Measurements from ENCODE around the gene CX3CR1.

- TF ChIP-seq CTCF (IDR thresholded peaks at IDR 0.05; ENCODE audit: low read length) (no peak), EZH2 (IDR thresholded peaks at IDR 0.05; ENCODE audit: borderline replicate concordance, low read length) (no peak)
Observed at GRCh38 chr3:39267631-39268548, 11.9 kb downstream of the CX3CR1 start.
